ENCODE data around the gene GPX4.

Gene GPX4

GRCh38 chr19:1063030-1063908 is 40.5 kb upstream of the GPX4 start:
- H3K27me3 ChIP-seq (ENCODE audit: control insufficient read depth in 1 of 2, insufficient read depth in 2 of 2, low read length in 2 of 2): peaks cover 26 to 41% of the 10 kb centered on the region in 2 donors
- H3K4me3 ChIP-seq (ENCODE audit: low read length in 2 of 2): no peak overlapping the region
- no peaks in the 10 kb centered on the region for H3K36me3 ChIP-seq (ENCODE audit: control insufficient read depth in 2 of 2, insufficient read depth in 2 of 2, low read length in 2 of 2)
- peaks cover 0 to 7% of the 10 kb centered on the region in 2 donors for H3K9me3 ChIP-seq (ENCODE audit: control insufficient read depth in 2 of 2, low read length in 2 of 2)
- H3K4me1 ChIP-seq (ENCODE audit: control insufficient read depth, insufficient read depth, low read length): peaks cover 21% of the 10 kb centered on the region
- no peak overlapping the region for H3K9ac ChIP-seq (ENCODE audit: low read length in 2 of 2)
- no peak overlapping the region for H3K27ac ChIP-seq (ENCODE audit: low read length)

GRCh38 chr19:1063909-1064660 is 39.7 kb upstream of the GPX4 start:
- no peaks in the 10 kb centered on the region for H3K36me3 ChIP-seq (ENCODE audit: control insufficient read depth in 2 of 2, insufficient read depth in 2 of 2, low read length in 2 of 2)
- H3K27me3 ChIP-seq (ENCODE audit: control insufficient read depth in 1 of 2, insufficient read depth in 2 of 2, low read length in 2 of 2): peaks cover 34 to 50% of the 10 kb centered on the region in 2 donors
- H3K4me1 ChIP-seq (ENCODE audit: control insufficient read depth, insufficient read depth, low read length): peaks cover 21% of the 10 kb centered on the region
- H3K27ac ChIP-seq (ENCODE audit: low read length): no peak overlapping the region
- H3K9me3 ChIP-seq (ENCODE audit: control insufficient read depth in 2 of 2, low read length in 2 of 2): no peaks in the 10 kb centered on the region
- H3K9ac ChIP-seq (ENCODE audit: low read length in 2 of 2): no peak overlapping the region
- no peak overlapping the region for H3K4me3 ChIP-seq (ENCODE audit: low read length in 2 of 2)

DNA sequence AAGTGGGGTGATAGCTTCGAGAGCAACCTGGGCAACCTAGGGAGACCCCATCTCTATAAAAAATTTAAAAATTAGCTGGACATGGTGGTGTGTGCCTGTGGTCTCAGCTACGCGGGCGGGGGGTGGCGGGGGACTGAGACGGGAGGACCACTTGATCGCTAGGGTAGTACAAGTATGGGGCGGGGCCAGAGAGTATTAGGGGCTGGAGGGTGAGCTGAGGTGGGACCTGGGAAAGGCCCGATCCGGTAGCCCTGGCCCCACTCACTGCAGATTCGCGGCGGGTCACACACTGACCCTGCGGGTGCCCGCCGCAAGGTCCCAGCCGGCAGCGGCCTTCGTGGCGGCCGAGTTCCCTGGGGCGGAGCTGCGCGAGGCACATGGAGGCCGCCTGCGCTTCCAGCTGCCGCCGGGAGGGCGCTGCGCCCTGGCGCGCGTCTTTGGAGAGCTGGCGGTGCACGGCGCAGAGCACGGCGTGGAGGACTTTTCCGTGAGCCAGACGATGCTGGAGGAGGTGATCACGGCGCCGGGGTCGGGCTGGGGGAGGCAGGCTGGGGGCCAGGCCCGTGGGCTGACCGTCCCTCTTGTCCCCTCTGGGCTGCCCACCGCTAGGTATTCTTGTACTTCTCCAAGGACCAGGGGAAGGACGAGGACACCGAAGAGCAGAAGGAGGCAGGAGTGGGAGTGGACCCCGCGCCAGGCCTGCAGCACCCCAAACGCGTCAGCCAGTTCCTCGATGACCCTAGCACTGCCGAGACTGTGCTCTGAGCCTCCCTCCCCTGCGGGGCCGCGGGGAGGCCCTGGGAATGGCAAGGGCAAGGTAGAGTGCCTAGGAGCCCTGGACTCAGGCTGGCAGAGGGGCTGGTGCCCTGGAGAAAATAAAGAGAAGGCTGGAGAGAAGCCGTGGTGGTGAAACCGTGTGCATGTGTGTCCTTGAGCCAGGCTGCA is 38.9 kb upstream of the GPX4 start:
- H3K9ac ChIP-seq (ENCODE audit: low read length in 2 of 2): no peak overlapping the region
- no peak overlapping the region for H3K27ac ChIP-seq (ENCODE audit: low read length)
- no peak overlapping the region for H3K4me3 ChIP-seq (ENCODE audit: low read length in 2 of 2)
- peaks cover 21% of the 10 kb centered on the region for H3K4me1 ChIP-seq (ENCODE audit: control insufficient read depth, insufficient read depth, low read length)
- no peaks in the 10 kb centered on the region for H3K36me3 ChIP-seq (ENCODE audit: control insufficient read depth in 2 of 2, insufficient read depth in 2 of 2, low read length in 2 of 2)
- no peaks in the 10 kb centered on the region for H3K9me3 ChIP-seq (ENCODE audit: control insufficient read depth in 2 of 2, low read length in 2 of 2)
- peaks cover 38 to 55% of the 10 kb centered on the region in 2 donors for H3K27me3 ChIP-seq (ENCODE audit: control insufficient read depth in 1 of 2, insufficient read depth in 2 of 2, low read length in 2 of 2)

- Histone ChIP-seq H3K9me3 (ENCODE audit: control insufficient read depth in 2 of 2, low read length in 2 of 2) (no peaks in the 10 kb centered on the region), H3K4me1 (ENCODE audit: control insufficient read depth, insufficient read depth, low read length) (peaks cover 21% of the 10 kb centered on the region), H3K36me3 (ENCODE audit: control insufficient read depth in 2 of 2, insufficient read depth in 2 of 2, low read length in 2 of 2) (no peaks in the 10 kb centered on the region), H3K4me3 (ENCODE audit: low read length in 2 of 2) (no peak overlapping the region), H3K27ac (ENCODE audit: low read length) (no peak overlapping the region), H3K9ac (ENCODE audit: low read length in 2 of 2) (no peak overlapping the region), H3K27me3 (ENCODE audit: control insufficient read depth in 1 of 2, insufficient read depth in 2 of 2, low read length in 2 of 2) (peaks cover 40 to 57% of the 10 kb centered on the region in 2 donors)
Observed at GRCh38 chr19:1065606-1066109, 38.1 kb upstream of the GPX4 start.

DNA sequence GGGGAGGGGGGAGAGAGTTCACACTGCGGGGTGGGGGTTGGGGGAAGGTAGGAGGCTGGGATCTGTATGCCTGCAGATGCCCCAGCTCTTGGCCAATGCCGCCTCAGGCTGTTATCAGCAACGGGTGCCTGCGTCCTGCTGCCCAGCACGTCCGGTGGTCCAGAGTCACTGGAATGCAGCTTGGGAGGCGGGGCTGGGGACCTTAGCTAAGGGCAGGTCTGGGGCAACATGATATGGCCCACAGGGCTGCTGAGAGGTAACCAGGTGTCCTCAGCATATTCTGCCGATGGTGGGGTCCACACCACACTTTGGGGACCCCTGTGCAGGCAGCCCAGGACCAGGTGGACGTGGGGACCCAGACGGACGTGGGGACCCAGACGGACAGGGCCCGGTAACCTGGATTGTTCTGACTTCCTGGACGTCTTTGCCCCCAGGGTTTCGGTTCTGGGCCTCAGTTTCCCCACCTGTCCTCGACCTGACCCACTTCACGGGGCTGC is 37.5 kb upstream of the GPX4 start:
- no peaks in the 10 kb centered on the region for H3K36me3 ChIP-seq (ENCODE audit: control insufficient read depth in 2 of 2, insufficient read depth in 2 of 2, low read length in 2 of 2)
- no peak overlapping the region for H3K9ac ChIP-seq (ENCODE audit: low read length in 2 of 2)
- H3K4me3 ChIP-seq (ENCODE audit: low read length in 2 of 2): no peak overlapping the region
- H3K9me3 ChIP-seq (ENCODE audit: control insufficient read depth in 2 of 2, low read length in 2 of 2): no peaks in the 10 kb centered on the region
- peaks cover 25% of the 10 kb centered on the region for H3K4me1 ChIP-seq (ENCODE audit: control insufficient read depth, insufficient read depth, low read length)
- peaks cover 43 to 63% of the 10 kb centered on the region in 2 donors for H3K27me3 ChIP-seq (ENCODE audit: control insufficient read depth in 1 of 2, insufficient read depth in 2 of 2, low read length in 2 of 2)
- no peak overlapping the region for H3K27ac ChIP-seq (ENCODE audit: low read length)

GRCh38 chr19:1066748-1067340 is 37.0 kb upstream of the GPX4 start, which contains the start of gene ARHGAP45:
TSS of gene ARHGAP45 (plus strand) at chr19:1067167. CDS start at chr19:1067406, 239 bp downstream.
- Histone ChIP-seq H3K4me1 (ENCODE audit: control insufficient read depth, insufficient read depth, low read length) (peaks cover 30% of the 10 kb centered on the region), H3K36me3 (ENCODE audit: control insufficient read depth in 2 of 2, insufficient read depth in 2 of 2, low read length in 2 of 2) (no peaks in the 10 kb centered on the region), H3K27ac (ENCODE audit: low read length) (no peak within 1 kb of the TSS), H3K9me3 (ENCODE audit: control insufficient read depth in 2 of 2, low read length in 2 of 2) (no peaks in the 10 kb centered on the region), H3K27me3 (ENCODE audit: control insufficient read depth in 1 of 2, insufficient read depth in 2 of 2, low read length in 2 of 2) (peaks cover 43 to 67% of the 10 kb centered on the region in 2 donors), H3K4me3 (ENCODE audit: low read length in 2 of 2) (peak within 1 kb of the TSS in 1 of 2 donors; percentile 44), H3K9ac (ENCODE audit: low read length in 2 of 2) (no peak within 1 kb of the TSS)

- Histone ChIP-seq H3K27me3 (ENCODE audit: control insufficient read depth in 1 of 2, insufficient read depth in 2 of 2, low read length in 2 of 2) (peaks cover 45 to 73% of the 10 kb centered on the region in 2 donors), H3K9ac (ENCODE audit: low read length in 2 of 2) (no peak overlapping the region), H3K4me3 (ENCODE audit: low read length in 2 of 2) (peak overlapping the region in 1 of 2 donors; percentile 44)
Observed at GRCh38 chr19:1067341-1067957, 36.3 kb upstream of the GPX4 start.

DNA sequence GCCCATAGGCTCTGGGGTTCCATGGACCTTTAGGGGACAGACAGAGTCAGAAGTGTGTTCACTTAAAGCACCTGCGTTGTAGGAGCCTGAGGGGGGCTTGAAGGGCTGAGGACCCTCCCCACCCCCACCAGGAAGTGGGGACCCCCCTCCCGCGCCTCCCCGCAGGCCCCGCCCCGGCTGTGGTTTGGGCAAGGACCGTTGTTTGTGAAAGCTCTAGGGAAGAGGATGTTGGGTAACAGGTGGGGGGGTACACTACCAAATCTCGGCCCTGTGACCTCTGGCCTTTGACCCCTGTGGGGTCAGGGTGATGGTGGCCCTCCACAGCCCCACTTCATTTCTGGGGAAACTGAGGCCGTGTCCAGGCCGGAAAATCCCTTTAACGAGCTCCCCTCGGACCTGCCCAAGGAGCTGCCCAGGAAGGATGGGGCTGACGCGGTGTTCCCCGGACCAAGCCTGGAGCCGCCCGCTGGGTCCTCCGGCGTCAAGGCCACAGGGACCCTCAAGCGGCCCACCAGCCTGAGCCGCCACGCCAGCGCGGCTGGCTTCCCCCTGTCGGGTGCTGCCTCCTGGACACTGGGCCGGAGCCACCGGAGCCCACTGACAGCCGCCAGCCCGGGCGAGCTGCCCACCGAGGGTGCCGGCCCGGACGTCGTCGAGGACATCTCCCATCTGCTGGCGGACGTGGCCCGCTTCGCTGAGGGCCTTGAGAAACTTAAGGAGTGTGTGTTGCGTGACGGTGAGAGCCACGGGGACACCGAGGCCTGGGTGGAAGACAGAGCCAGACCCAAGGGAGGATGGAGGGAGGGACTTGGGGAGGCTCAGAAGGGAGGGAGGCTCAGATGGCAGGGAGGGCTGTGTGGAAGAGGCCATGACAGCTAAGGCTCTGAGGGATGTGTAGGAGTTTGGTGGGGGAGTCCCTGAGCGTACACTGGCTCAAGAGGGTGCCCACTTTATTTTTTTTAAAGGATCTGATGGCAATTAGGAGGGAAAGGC is 35.5 kb upstream of the GPX4 start:
- H3K27me3 ChIP-seq (ENCODE audit: control insufficient read depth in 1 of 2, insufficient read depth in 2 of 2, low read length in 2 of 2): peaks cover 47 to 79% of the 10 kb centered on the region in 2 donors
- no peak overlapping the region for H3K9ac ChIP-seq (ENCODE audit: low read length in 2 of 2)
- H3K27ac ChIP-seq (ENCODE audit: low read length): no peak overlapping the region
- no peak overlapping the region for H3K4me3 ChIP-seq (ENCODE audit: low read length in 2 of 2)
- H3K36me3 ChIP-seq (ENCODE audit: control insufficient read depth in 2 of 2, insufficient read depth in 2 of 2, low read length in 2 of 2): no peaks in the 10 kb centered on the region
- no peaks in the 10 kb centered on the region for H3K9me3 ChIP-seq (ENCODE audit: control insufficient read depth in 2 of 2, low read length in 2 of 2)
- H3K4me1 ChIP-seq (ENCODE audit: control insufficient read depth, insufficient read depth, low read length): peaks cover 30% of the 10 kb centered on the region

More at GRCh38 chr19:1067341-1067957, 36.3 kb upstream of the GPX4 start:
- H3K9me3 ChIP-seq (ENCODE audit: control insufficient read depth in 2 of 2, low read length in 2 of 2): no peaks in the 10 kb centered on the region
- H3K27ac ChIP-seq (ENCODE audit: low read length): no peak overlapping the region
- H3K4me1 ChIP-seq (ENCODE audit: control insufficient read depth, insufficient read depth, low read length): peaks cover 30% of the 10 kb centered on the region
- no peaks in the 10 kb centered on the region for H3K36me3 ChIP-seq (ENCODE audit: control insufficient read depth in 2 of 2, insufficient read depth in 2 of 2, low read length in 2 of 2)
